Stimulated activated CD8-positive, alpha-beta memory T cell treated with anti-CD3 and anti-CD28 coated beads, Interleukin-7, amount 100 ng/mL, for 4 hours (primary cell): Measurements from ENCODE around the gene ACSBG1.

Source experiments
- DNase-seq, 2 donors: peaks; one replicate each; pipeline ENCODE4 v3.0.0-alpha.2; 2020; ENCODE audit warnings: low read depth in 2 of 2

ACSBG1 gene

GRCh38 chr15:78203346-78204225 lies 30.8 kb downstream of the ACSBG1 start:
- DNase-seq, result no peak

GRCh38 chr15:78201281-78202190 lies 32.8 kb downstream of the ACSBG1 start:
- no peak for DNase-seq

GRCh38 chr15:78200276-78200930 lies 34.0 kb downstream of the ACSBG1 start:
- DNase-seq, result no peak

- DNase-seq, result no peak
Measured at GRCh38 chr15:78197632-78198031, 36.7 kb downstream of the ACSBG1 start.

- DNase-seq, result no peak
Measured at GRCh38 chr15:78195735-78196201, 38.6 kb downstream of the ACSBG1 start.

- no peak for DNase-seq
Measured at GRCh38 chr15:78194568-78194925, 39.8 kb downstream of the ACSBG1 start.

- no peak for DNase-seq
Measured at GRCh38 chr15:78193731-78194567, 40.4 kb downstream of the ACSBG1 start.

GRCh38 chr15:78192826-78193594 lies 41.4 kb downstream of the ACSBG1 start:
- no peak for DNase-seq

GRCh38 chr15:78182821-78183220 lies 51.5 kb downstream of the ACSBG1 start:
- no peak for DNase-seq

GRCh38 chr15:78182336-78182700 lies 52.0 kb downstream of the ACSBG1 start:
- DNase-seq, result no peak

- no peak for DNase-seq
Measured at GRCh38 chr15:78179906-78180305, 54.5 kb downstream of the ACSBG1 start.

- DNase-seq, result no peak
Measured at GRCh38 chr15:78179286-78179840, 55.0 kb downstream of the ACSBG1 start.

- no peak for DNase-seq
Measured at GRCh38 chr15:78178064-78178463, 56.3 kb downstream of the ACSBG1 start.

- no peak for DNase-seq
Measured at GRCh38 chr15:78177447-78177873, 56.9 kb downstream of the ACSBG1 start.

- no peak for DNase-seq
Measured at GRCh38 chr15:78175330-78175729, 59.0 kb downstream of the ACSBG1 start.

GRCh38 chr15:78174401-78174800 lies 60.0 kb downstream of the ACSBG1 start:
- DNase-seq, result no peak

GRCh38 chr15:78171864-78172472 lies 62.4 kb downstream of the ACSBG1 start:
- no peak for DNase-seq

GRCh38 chr15:78170848-78171773 lies 63.3 kb downstream of the ACSBG1 start:
- no peak for DNase-seq

- no peak for DNase-seq
Measured at GRCh38 chr15:78168608-78169007, 65.8 kb downstream of the ACSBG1 start.
